ENCODE data around the gene ZACN.
A peak's percentile ranks its signal among the peaks of the same experiment; 100 is the strongest.

Gene ZACN

GRCh38 chr17:76095943-76096342, 17.0 kb downstream of the ZACN start:
- FAIRE-seq (no peak), DNase-seq (ENCODE audit: insufficient read length, low spot score) (no peak)

- DNase-seq (ENCODE audit: insufficient read length, low spot score), result no peak
- no peak for FAIRE-seq
These were observed 18.8 kb downstream of the ZACN start for GRCh38 chr17:76097716-76098295.

DNA sequence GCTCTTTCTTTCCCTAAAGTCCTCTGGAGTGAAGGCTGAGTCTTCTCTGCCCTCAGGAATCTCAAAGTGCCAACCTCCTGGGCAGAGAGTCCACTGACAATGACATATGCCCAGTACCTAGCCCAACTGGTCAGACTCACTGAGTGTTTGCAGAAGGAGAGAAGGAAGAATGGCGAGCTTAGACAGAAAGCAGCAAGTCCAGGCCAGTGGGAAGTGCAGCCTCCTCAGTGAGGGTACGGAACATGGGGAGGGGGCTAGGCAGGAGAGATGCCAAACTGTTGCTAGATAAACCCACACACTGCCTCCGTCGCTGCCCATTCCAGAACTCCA, 23.9 kb downstream of the ZACN start:
- DNase-seq (ENCODE audit: insufficient read length, low spot score) (no peak), FAIRE-seq (no peak)

GRCh38 chr17:76103274-76104139, 24.5 kb downstream of the ZACN start, which contains the start of gene EXOC7:
Gene EXOC7, minus strand, starts transcription at chr17:76103787. Its CDS starts 95 bp downstream, at chr17:76103692.
- FAIRE-seq, result peak; percentile 80
- peak; percentile 99 for DNase-seq (ENCODE audit: insufficient read length, low spot score)

- no peak for FAIRE-seq
These were observed 25.3 kb downstream of the ZACN start for GRCh38 chr17:76104140-76104895.

GRCh38 chr17:76104896-76105231, 25.9 kb downstream of the ZACN start:
- no peak for DNase-seq (ENCODE audit: insufficient read length, low spot score)
- FAIRE-seq, result no peak

More at GRCh38 chr17:76104140-76104895, 25.3 kb downstream of the ZACN start:
- no peak for DNase-seq (ENCODE audit: insufficient read length, low spot score)

DNA sequence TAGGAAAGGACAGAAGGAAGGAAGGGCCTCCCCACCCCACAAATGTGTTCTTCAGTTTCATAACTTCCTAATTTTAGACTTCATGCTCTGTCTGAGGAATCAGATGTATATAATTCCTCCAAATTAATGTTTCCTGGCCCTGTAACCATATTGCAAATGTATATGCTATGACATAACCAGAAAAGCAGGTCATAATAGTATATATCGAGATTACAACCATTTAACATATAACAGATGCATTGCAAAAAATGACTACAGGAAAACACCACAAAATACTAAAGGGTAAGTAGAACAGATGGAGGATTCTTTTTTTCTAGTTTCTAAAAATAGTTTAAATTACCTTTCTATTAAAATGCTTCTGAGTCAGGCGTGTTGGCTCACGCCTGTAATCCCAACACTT, 27.7 kb downstream of the ZACN start:
- DNase-seq (ENCODE audit: insufficient read length, low spot score), result no peak
- no peak for FAIRE-seq

GRCh38 chr17:76107509-76107908, 28.5 kb downstream of the ZACN start:
- no peak for DNase-seq (ENCODE audit: insufficient read length, low spot score)
- no peak for FAIRE-seq

GRCh38 chr17:76111956-76112355, 33.0 kb downstream of the ZACN start:
- DNase-seq (ENCODE audit: insufficient read length, low spot score) (no peak), FAIRE-seq (no peak)

DNA sequence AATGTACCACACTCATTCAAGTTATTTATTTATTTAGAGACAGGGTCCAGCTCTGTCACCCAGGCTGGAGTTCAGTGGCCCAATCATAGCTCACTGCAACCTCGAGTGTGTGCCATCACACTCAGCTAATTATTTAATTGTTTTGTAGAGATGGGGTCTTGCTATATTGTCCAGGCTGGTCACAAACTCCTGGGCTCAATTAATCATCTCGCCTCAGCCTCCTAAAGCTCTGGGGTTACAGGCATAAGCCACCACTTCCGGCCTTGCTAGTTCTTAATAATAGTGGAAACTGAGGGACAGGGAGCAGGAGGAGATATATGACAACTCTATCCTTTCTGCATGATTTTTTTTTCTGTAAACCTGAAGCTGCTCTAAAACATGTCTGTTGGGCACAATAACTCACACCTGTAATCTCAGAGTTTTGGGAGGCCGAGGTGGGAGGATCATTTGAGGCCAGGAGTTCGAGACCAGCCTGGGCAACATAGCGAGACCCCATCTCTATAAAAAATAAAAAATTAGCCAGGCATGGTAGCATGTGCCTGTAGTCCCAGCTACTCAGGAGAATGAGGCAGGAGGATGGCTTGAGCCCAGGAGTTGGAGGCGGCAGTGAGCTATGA, 36.3 kb downstream of the ZACN start:
- DNase-seq (ENCODE audit: insufficient read length, low spot score) (no peak), FAIRE-seq (peak; percentile 54)

DNA sequence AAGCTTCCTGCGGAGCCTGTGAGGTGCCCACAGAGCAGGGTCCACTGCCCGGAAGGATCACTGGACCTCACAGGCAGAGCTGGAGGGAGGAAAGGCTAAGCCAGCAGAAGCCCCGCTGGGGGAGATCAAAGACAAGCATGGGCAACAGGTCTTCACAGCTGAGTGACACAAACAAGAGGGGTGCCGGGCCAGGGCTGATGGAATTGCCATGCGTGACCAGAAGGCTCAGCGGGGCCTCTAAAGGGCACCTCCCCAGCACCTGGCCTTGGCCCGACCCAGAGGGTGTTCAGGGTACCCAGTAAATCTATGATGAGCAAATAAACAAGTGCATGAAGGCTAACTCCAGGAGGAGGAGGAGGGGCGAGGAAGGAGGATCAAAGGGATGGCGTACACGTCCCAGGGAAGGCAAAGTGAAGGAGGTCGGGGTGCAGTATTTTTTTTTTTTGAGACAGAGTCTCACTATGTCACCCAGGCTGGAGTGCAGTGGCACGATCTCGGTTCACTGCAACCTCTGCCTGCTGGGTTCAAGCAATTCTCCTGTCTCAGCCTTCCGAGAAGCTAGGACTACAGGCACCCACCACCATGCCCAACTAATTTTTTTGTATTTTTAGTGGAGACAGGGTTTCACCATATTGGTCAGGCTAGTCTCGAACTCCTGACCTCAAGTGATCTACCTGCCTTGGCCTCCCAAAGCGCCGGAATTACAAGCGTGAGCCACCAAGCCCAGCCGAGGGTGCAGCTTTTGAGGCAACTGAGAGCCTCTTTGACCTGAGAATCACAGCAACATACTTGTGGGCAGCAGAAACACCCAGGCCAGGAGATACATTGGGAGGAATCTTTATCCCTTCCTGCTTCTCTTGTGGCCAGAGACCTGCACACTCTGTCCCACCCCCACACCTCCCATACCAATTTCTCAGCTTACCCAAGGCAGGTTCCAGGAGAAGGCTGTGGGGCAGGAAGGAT, 40.7 kb downstream of the ZACN start:
- FAIRE-seq (no peak), DNase-seq (ENCODE audit: insufficient read length, low spot score) (no peak)

- peak; percentile 40 for FAIRE-seq
- no peak for DNase-seq (ENCODE audit: insufficient read length, low spot score)
These were observed 41.7 kb downstream of the ZACN start for GRCh38 chr17:76120658-76121008.

GRCh38 chr17:76121932-76122430, 43.0 kb downstream of the ZACN start:
- no peak for FAIRE-seq
- no peak for DNase-seq (ENCODE audit: insufficient read length, low spot score)

GRCh38 chr17:76122431-76123190, 43.6 kb downstream of the ZACN start:
- no peak for FAIRE-seq
- no peak for DNase-seq (ENCODE audit: insufficient read length, low spot score)

DNA sequence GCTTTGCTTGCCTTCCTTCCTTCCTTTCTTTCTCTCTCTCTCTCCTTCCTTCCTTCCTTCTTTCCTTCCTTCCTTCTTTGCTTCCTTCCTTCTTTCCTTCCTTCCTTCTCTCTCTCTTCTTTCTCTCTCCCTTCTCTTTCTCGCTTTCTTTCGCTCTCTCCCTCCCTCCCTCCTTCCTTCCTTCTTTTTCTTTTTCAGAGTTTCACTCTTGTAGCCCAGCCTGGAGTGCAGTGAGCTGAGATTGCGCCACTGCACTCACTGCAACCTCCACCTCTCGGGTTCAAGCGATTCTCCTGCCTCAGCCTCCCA, 44.2 kb downstream of the ZACN start:
- FAIRE-seq (no peak), DNase-seq (ENCODE audit: insufficient read length, low spot score) (no peak)

- FAIRE-seq (no peak), DNase-seq (ENCODE audit: insufficient read length, low spot score) (no peak)
These were observed 45.0 kb downstream of the ZACN start for GRCh38 chr17:76123749-76124581.

- DNase-seq (ENCODE audit: insufficient read length, low spot score) (no peak), FAIRE-seq (peak; percentile 73)
These were observed 45.8 kb downstream of the ZACN start for GRCh38 chr17:76124582-76125390.

DNA sequence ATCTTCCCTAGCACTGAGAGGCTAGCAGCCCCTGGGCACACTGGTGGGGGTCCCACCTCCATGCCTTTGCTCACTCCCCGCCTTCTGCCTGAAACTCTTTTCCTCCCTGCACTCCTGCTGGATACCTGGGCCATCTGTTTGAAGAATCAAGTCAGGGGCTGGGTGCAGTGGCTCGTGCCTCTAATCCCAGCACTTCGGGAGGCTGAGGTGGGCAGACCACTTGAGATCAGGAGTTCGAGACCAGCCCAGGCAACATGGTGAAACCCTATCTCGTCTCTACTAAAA, 46.4 kb downstream of the ZACN start:
- DNase-seq (ENCODE audit: insufficient read length, low spot score), result no peak
- no peak for FAIRE-seq
